Gastrocnemius medialis (tissue), 4 donors: ENCODE measurements around the gene HOXB6. TPM values are rescaled to one million over a fixed set of nuclear protein-coding genes. Genes with fewer than 3 reads are reported as not detected.

ENCODE experiments used
- ATAC-seq, 2 donors: fragments of 150-250 bp; one replicate each; pipeline ENCODE4 v1.9.1; 2016
- DNase-seq, 2 donors: peaks; one replicate each; pipeline ENCODE4 v3.0.0-alpha.2; 2019
- H3K27ac ChIP-seq, 4 donors: fragments of 200-600 bp; sonication (generic); 1 replicate in 1 of 4; 2 replicates in 3 of 4; pipeline ENCODE4 v1.5.1; 2016 to 2018; ENCODE audit warnings: mild to moderate bottlenecking in 2 of 4, moderate library complexity in 1 of 4
- H3K27me3 ChIP-seq, 3 donors: fragments of 200-600 bp; sonication (generic) in 2 of 3; 1 replicate in 1 of 3; 2 replicates in 2 of 3; pipeline versions ENCODE4 v1.5.1 to v1.6.0; 2016 to 2019; ENCODE audit warnings: mild to moderate bottlenecking in 1 of 3, moderate library complexity in 1 of 3
- H3K36me3 ChIP-seq, 2 donors: fragments of 200-600 bp; sonication (generic) in 1 of 2; one replicate each; pipeline ENCODE4 v1.5.1; 2017 to 2018
- H3K4me1 ChIP-seq, 2 donors: fragments of 200-600 bp; sonication (generic) in 1 of 2; one replicate each; pipeline ENCODE4 v1.5.1; 2016 to 2017; ENCODE audit warnings: mild to moderate bottlenecking in 2 of 2
- H3K4me3 ChIP-seq, 4 donors: fragments of 200-600 bp; sonication (generic) in 3 of 4; 1 replicate in 1 of 4; 2 replicates in 3 of 4; pipeline ENCODE4 v1.5.1; 2016 to 2019; ENCODE audit warnings: mild to moderate bottlenecking in 2 of 4
- H3K9me3 ChIP-seq, 3 donors: fragments of 200-600 bp; sonication (generic) in 2 of 3; 1 replicate in 1 of 3; 2 replicates in 2 of 3; pipeline ENCODE4 v1.5.1; 2016 to 2019
- POLR2A ChIP-seq, 2 donors: fragments of 450-650 bp; IDR thresholded peaks; one replicate each; pipeline ENCODE4 v1.6.1; 2017; ENCODE audit warnings: antibody characterized with exemption in 2 of 2, mild to moderate bottlenecking in 2 of 2, moderate library complexity in 2 of 2
- in situ Hi-C, 4 donors: fragments of 200-750 bp; cut with MboI; loops; one replicate each; pipeline versions ENCODE4 v1.15.0 to v1.8.0; 2017; ENCODE audit warnings: low sequenced_read_pairs in 4 of 4
- intact Hi-C: fragments of 100-400 bp; cut with DNase I; formaldehyde crosslinking; loops from one replicate; pipeline ENCODE4 v1.15.1; 2023; ENCODE audit warnings: low total_unique reads
- total RNA-seq, 4 donors: library from RNA; depleted of rRNA; stranded (reverse); fragments of >200 nt; gene quantifications; one replicate each; pipeline versions ENCODE4 v1.1.0 to v1.2.3, GENCODE V29; 2016
- TF ChIP-seq, protein P1 (sequence below), 5 experiments: fragments of 450-650 bp in 3 of 5; fragments of 200-600 bp in 2 of 5; sonication (generic) in 2 of 5; IDR thresholded peaks in 4 of 5; conservative IDR thresholded peaks in 1 of 5; 1 replicate in 4 of 5; 2 replicates in 1 of 5; pipeline ENCODE4 v1.5.1; 2016 to 2019; ENCODE audit warnings: antibody characterized with exemption in 5 of 5, mild to moderate bottlenecking in 3 of 5, moderate library complexity in 3 of 5

Gene HOXB6
- total RNA-seq, 4 donors from 2014 or later: 0.55 to 3.0 (median 1.3) TPM

GRCh38 chr17:48558057-48558830 is 46.5 kb downstream of the HOXB6 start:
- H3K27ac ChIP-seq: no peak overlapping the region
- H3K4me3 ChIP-seq: no peak overlapping the region

GRCh38 chr17:48556576-48557401 is 48.0 kb downstream of the HOXB6 start:
- peaks cover 9 to 22% (median 16%) of the 10 kb centered on the region in 3 donors for H3K27me3 ChIP-seq
- H3K27ac ChIP-seq: no peak overlapping the region
- intact Hi-C loops: no loop called here
- no peak overlapping the region for H3K4me3 ChIP-seq
- no peak for TF ChIP-seq POLR2A (IDR thresholded peaks at IDR 0.05)
- TF ChIP-seq, protein P1, sequence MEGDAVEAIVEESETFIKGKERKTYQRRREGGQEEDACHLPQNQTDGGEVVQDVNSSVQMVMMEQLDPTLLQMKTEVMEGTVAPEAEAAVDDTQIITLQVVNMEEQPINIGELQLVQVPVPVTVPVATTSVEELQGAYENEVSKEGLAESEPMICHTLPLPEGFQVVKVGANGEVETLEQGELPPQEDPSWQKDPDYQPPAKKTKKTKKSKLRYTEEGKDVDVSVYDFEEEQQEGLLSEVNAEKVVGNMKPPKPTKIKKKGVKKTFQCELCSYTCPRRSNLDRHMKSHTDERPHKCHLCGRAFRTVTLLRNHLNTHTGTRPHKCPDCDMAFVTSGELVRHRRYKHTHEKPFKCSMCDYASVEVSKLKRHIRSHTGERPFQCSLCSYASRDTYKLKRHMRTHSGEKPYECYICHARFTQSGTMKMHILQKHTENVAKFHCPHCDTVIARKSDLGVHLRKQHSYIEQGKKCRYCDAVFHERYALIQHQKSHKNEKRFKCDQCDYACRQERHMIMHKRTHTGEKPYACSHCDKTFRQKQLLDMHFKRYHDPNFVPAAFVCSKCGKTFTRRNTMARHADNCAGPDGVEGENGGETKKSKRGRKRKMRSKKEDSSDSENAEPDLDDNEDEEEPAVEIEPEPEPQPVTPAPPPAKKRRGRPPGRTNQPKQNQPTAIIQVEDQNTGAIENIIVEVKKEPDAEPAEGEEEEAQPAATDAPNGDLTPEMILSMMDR (IDR thresholded peaks at IDR 0.05 in 4 of 5, conservative IDR thresholded peaks at IDR 0.05 in 1 of 5): no peak
- peaks cover 6 to 19% of the 10 kb centered on the region in 2 donors for H3K4me1 ChIP-seq
- H3K9me3 ChIP-seq: no peaks in the 10 kb centered on the region
- ATAC-seq: no peak
- in situ Hi-C loops: no loop called here
- DNase-seq: no peak
- H3K36me3 ChIP-seq: no peaks in the 10 kb centered on the region

More at GRCh38 chr17:48558057-48558830, 46.5 kb downstream of the HOXB6 start:
- Histone ChIP-seq H3K9me3 (no peaks in the 10 kb centered on the region), H3K4me1 (peaks cover 6 to 19% of the 10 kb centered on the region in 2 donors), H3K27me3 (peaks cover 4 to 14% (median 13%) of the 10 kb centered on the region in 3 donors), H3K36me3 (no peaks in the 10 kb centered on the region)
- no peak for ATAC-seq
- in situ Hi-C loops (no loop called here), intact Hi-C loops (no loop called here)
- TF ChIP-seq, protein P1 (IDR thresholded peaks at IDR 0.05 in 4 of 5, conservative IDR thresholded peaks at IDR 0.05 in 1 of 5): no peak
- no peak for TF ChIP-seq POLR2A (IDR thresholded peaks at IDR 0.05)
- DNase-seq: no peak

DNA sequence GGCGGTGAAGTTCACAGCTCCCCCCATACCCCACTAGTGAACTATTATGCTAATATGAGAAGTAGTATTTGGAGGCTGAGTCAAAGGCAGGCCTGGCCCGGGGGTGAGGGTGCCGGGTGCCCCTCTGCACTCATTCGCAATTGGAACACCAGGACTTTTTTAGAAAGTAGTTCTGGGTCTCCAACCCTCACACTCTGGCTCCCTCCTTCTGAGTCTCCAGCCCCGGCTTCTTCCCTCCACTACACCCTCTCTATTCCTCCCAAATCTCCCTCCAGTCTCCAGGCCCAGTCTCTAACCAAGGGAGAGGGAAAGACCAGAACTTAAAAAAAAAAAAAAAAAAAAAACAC is 48.6 kb downstream of the HOXB6 start:
- no peak for TF ChIP-seq POLR2A (IDR thresholded peaks at IDR 0.05)
- TF ChIP-seq, protein P1 (IDR thresholded peaks at IDR 0.05 in 4 of 5, conservative IDR thresholded peaks at IDR 0.05 in 1 of 5): no peak
- no peak for ATAC-seq
- DNase-seq: no peak
- no peaks in the 10 kb centered on the region for H3K9me3 ChIP-seq
- H3K27me3 ChIP-seq: peaks cover 11 to 25% (median 16%) of the 10 kb centered on the region in 3 donors
- H3K27ac ChIP-seq: no peak overlapping the region
- no peak overlapping the region for H3K4me3 ChIP-seq
- no peaks in the 10 kb centered on the region for H3K36me3 ChIP-seq
- in situ Hi-C loops: no loop called here
- peaks cover 6 to 19% of the 10 kb centered on the region in 2 donors for H3K4me1 ChIP-seq
- intact Hi-C loops: no loop called here

DNA sequence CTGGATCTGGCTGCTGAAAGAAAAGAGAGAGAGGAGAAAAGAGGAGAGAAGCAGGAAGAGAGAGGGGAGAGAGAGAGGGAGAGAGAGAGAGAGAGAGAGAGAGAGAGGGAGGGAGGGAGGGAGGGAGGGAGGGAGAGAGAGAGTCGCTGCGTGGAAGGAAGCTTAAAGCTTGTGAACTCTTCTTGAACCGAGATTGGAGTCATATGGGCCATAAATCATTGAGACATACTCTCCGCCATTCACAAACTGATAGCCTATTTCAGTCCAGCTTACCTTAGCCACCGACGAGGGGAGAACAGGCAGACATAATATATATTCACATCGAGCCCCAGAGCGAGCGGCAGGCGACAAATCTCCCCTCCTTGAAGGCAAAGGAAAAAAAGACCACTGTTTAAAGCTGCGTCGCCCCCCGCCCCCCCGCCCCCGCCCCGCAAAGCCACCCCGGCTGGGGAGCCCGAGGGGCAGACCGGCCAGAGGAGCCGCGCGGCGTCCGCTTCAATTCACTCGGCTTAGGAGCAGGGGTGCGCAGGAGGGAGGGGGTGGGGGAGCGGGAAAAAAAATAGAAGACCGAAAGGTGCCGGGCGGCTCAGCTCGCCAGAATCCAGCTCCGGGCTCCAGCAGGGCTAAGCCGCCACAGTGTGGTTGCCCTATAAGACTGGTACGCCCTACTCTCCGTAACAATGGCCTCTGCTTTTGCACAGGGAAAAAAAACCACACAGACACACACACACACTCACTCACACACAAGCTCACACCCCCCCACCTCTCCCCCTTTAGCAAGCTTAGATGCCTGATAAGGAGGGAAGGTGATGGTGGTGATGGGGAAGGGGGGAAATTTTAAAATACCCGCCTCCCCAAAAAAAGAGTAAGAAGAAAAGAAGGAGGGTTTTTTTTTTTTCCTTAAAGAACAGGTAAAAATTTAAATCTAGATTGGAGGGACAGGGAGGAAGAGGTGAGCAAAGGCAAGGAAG is 49.2 kb downstream of the HOXB6 start:
- in situ Hi-C loops: no loop called here
- Histone ChIP-seq H3K27ac (peak overlapping the region; percentile 75 to 86 (median 80)), H3K4me3 (peak overlapping the region; percentile 50 to 56 (median 54)), H3K4me1 (peaks cover 6 to 19% of the 10 kb centered on the region in 2 donors), H3K27me3 (peaks cover 12 to 25% (median 16%) of the 10 kb centered on the region in 3 donors), H3K36me3 (no peaks in the 10 kb centered on the region), H3K9me3 (no peaks in the 10 kb centered on the region)
- TF ChIP-seq, protein P1 (IDR thresholded peaks at IDR 0.05 in 4 of 5, conservative IDR thresholded peaks at IDR 0.05 in 1 of 5): no peak
- no peak for TF ChIP-seq POLR2A (IDR thresholded peaks at IDR 0.05)
- intact Hi-C loops: no loop called here
- peak; percentile 81 to 83 for ATAC-seq
- DNase-seq: no peak
